HCT116 (cell line): Measurements from ENCODE around the gene LEKR1.

Experiments used
- CTCF ChIP-seq, 3 experiments: fragments of 200-600 bp in 1 of 3; sonication (generic) in 1 of 3; IDR thresholded peaks in 2 of 3; conservative IDR thresholded peaks in 1 of 3; 2 replicates each; pipeline ENCODE4 v1.5.1; 2012 to 2017; ENCODE audit warnings: low read depth in 2 of 3, low read length in 2 of 3, antibody characterized with exemption in 1 of 3, borderline replicate concordance in 1 of 3, control low read depth in 1 of 3, mild to moderate bottlenecking in 1 of 3, mixed read lengths in 1 of 3, mixed run types in 1 of 3, moderate library complexity in 1 of 3; ENCODE audit not compliant: insufficient read depth in 1 of 3
- EZH2 ChIP-seq: fragments of 200-600 bp; sonication (generic); IDR thresholded peaks from 2 replicates; pipeline ENCODE4 v1.6.1; 2017; ENCODE audit warnings: antibody characterized with exemption, mixed run types
- EZH2phosphoT487 ChIP-seq: fragments of 200-600 bp; IDR thresholded peaks from 2 replicates; pipeline ENCODE4 v1.6.1; 2018; ENCODE audit warnings: antibody characterized with exemption, borderline replicate concordance
- MAX ChIP-seq: IDR thresholded peaks from 2 replicates; pipeline ENCODE4 v1.6.1; 2012
- REST ChIP-seq: IDR thresholded peaks from 2 replicates; pipeline ENCODE4 v1.6.1; 2012; ENCODE audit warnings: low read depth
- SIN3A ChIP-seq: IDR thresholded peaks from 2 replicates; pipeline ENCODE4 v1.6.1; 2012; ENCODE audit warnings: low read depth
- ZNF274 ChIP-seq: fragments of 200-500 bp; sonication (Bioruptor generic); IDR thresholded peaks from 2 replicates; pipeline ENCODE4 v1.6.1; 2014; ENCODE audit warnings: mild to moderate bottlenecking, low read depth, low read length, inconsistent platforms

- TF ChIP-seq EZH2phosphoT487 (no peak), EZH2 (no peak), CTCF (IDR thresholded peaks at IDR 0.05 in 2 of 3, conservative IDR thresholded peaks at IDR 0.05 in 1 of 3; ENCODE audit: borderline replicate concordance in 1 of 3, insufficient read depth in 1 of 3, low read depth in 2 of 3, low read length in 2 of 3) (no peak), REST (no peak), MAX (no peak), SIN3A (no peak), ZNF274 (no peak)
Observed at GRCh38 chr3:157026091-157026490, 199.9 kb downstream of the LEKR1 start.
